ENCODE data around the gene USP27X.
A peak's percentile ranks its signal among the peaks of the same experiment; 100 is the strongest.

Gene USP27X

DNA sequence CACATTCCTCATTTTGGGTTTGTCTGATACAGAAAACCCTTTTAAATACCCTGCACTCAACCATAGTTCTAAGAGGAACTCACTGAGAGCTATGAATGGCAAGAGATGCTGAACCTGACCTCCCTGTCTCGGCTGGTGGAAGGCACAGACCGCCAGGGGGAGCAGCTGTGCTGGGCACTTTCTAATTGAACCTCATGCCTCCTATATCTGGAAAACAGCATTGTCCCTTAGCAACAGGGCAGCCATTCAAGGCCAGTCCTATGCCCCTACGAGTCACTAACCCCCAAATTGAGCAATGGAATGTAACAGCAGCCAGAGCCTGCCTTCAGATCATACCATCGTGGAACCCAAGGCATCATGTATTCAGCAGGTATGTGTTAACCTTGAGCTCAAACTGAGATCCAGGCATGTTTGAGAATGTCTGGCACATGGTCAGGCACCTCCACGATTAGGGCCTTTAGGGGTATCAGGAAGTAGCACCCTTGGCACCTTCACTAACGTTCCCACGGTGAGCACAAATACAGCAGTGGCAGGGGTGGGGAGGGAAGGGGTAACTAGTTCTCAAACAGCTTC lies 5.1 kb downstream of the USP27X start:
- peak; percentile 54 for DNase-seq (ENCODE audit: low spot score)

DNA sequence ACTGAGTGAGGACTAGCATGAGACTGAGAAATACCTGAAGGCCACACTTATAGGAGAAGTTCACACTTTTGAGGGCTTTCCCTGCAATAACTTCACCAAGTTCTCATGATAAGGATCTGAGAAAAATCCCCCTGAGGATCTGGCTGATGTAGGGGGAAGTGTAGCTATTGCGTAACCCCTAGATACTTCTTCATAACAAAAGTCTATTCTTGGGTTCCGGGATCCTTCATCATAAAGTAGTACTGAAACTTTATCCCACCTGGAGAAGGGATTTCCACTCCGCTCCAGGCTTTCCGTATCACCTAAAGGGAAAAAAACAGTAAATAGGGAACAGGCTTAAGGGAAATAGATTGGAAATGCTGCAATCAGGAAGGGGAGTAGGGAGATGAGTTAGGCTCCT lies 13.3 kb downstream of the USP27X start:
- DNase-seq (ENCODE audit: low spot score), result no peak

DNA sequence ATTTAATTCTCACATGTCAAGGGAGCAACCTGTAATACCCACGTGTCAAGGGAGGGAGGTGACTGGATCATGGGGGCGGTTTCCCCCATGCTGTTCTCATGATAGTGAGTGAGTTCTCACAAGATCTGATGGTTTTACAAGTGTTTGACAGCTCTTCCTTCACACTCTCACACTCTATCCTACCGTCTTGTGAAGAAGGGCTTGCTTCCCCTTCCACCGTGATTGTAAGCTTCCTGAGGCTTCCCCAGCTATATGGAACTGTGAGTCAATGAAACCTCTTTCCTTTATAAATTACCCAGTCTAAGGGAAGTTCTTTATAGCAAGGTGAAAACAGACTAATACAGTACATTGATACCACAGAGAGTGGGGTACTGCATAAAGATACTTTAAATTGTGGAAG lies 17.7 kb downstream of the USP27X start:
- no peak for DNase-seq (ENCODE audit: low spot score)

DNA sequence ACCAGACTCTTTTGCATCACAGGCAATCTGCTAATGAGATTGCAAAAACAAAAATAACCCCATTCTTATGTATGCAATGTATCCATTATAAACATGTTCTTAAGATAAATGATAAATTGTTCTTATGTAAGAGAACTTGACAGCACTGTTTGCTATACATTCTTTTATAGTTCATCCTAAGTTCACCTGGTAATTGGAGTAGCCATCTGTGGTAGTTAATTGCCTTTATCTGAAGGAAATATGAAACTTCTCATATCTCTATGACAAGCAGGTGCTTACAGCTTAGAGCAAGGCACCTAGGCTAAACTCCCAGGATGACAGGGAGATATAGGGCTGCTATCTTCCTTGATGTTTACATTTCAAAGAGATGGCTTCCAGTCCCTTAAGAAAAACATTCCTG lies 21.8 kb downstream of the USP27X start:
- DNase-seq (ENCODE audit: low spot score), result no peak

DNA sequence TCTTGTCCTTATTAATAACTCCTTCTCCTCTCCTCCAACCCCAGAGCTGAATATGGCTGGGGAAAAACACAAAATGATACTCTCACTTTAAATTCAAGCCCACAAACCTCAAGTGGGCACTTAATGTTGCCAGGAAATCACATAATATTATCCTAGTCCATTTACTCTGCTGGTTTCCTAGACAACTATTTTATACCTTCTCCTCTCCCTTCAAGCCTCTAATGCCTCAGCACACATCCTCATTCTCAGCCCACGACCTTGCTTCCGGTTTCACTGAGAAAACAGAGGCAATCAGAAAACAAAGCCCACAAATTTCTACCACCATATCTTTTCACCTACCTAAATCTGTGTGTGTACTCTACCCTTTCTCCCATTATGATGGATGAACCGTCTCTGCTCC lies 31.1 kb downstream of the USP27X start:
- DNase-seq (ENCODE audit: low spot score), result no peak

DNA sequence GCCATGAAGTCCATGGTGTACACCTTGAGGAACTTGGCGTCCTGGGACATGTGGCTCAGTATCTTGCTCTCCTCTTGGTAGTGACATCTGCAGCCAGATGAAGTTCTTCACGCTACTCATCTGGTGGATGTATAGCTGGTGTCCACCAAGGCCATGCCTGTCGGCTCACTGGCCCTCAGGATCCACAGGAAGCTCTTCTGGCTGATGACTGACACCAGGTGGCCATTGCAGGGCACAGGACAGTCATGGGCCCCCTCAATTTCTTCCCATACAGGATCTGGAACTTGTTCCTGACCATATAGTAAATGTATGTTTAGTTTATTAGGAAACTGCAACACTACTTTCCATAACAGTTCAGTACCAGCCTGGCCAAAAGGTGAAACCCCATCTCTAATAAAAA lies 32.8 kb downstream of the USP27X start:
- no peak for DNase-seq (ENCODE audit: low spot score)

DNA sequence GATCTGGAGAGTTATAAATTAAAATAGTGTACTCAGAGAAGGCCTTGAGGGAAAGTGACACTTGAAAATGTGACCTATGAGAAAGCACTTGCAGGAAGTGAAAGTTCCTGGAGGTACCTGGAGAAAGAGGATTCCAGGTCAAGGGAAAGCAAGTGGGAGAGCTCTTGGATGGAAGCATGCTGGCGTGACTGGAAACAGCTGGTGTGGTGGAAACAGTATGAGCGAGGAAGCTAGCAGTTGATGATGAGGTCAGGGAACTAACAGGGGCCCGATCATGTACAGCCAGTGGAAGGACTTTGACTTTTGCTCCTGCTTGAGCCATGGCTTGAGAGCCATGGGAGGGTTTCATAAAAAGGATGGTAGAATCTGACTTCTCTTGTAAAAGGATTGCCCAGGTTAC lies 33.6 kb downstream of the USP27X start:
- DNase-seq (ENCODE audit: low spot score), result no peak

DNA sequence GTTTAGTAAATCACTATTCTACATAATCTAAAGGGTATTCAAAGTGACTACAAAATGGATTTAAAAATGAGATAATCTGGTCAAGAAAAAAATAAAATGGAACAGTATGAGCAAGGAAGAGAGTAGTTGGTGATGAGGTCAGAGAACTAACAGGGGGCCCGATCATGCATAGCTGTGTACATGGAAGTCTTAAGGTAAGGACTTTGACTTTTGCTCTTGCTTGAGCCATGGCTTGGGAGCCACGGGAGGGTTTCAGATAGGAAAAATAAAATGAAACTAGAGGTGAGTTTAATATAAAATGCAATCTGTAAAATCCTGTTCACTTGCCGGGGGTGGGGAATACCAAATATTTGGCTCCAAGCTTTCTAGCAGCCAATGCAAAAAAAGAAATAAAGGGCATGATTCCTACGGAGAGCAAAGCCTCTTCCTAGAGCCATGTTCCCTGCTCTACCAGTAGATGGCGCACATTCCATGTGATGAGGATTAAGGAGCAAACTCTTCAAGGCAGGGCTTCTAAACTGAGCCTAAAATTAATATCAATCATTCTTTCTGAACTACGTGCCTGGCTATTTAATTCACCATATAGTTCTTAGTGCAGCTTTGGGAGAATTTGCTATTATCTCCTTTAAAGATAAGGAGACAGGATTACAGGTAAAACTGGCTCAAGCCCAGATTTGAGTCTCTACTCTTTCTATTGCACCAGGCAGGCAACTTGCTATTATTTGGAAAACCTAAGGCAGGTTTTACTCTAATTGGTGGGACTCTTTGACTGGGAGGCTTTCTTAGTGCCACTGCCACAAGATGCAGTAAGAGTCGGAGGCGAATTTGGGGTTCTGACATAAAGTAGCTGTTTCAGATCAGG lies 36.3 kb downstream of the USP27X start:
- peak; percentile 73 for DNase-seq (ENCODE audit: low spot score)

DNA sequence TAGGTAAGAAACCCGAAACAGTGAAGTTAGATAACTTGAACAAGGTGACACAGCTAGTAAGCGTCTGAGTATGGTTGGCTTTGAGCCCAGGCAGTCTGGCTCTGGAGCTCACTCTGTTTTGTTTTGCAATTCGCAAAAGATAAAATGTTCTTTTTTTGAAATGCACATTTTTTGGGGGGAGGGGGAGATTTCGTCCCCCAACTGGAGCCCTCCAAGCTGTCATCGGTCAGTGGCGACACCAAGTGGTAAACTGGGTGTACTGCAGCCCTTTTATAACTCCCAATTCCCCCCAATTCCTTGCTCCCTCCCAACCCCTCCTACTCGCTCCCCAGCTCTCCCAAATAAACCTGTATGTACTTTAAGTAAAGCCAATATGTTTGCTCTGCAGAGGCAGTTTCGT lies 40.3 kb downstream of the USP27X start:
- DNase-seq (ENCODE audit: low spot score), result no peak

DNA sequence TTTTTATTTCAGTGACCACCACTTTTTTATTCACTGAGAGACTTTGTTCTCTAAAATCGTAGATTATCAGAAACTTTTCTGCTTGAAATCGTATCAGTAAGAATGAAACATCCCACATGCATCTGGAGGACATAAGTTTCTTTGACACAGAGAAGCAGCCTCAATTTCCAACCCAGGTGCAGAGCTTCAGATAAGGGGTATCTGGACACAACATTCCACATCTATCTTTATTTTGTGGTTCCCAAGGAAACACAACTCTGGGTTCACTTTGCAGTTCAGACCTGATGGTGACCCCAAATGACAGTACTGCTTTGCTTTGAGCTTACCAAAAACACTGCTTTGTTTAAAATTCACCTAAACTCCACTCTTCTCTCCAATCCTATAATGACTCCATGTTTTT lies 41.8 kb downstream of the USP27X start:
- DNase-seq (ENCODE audit: low spot score), result no peak

DNA sequence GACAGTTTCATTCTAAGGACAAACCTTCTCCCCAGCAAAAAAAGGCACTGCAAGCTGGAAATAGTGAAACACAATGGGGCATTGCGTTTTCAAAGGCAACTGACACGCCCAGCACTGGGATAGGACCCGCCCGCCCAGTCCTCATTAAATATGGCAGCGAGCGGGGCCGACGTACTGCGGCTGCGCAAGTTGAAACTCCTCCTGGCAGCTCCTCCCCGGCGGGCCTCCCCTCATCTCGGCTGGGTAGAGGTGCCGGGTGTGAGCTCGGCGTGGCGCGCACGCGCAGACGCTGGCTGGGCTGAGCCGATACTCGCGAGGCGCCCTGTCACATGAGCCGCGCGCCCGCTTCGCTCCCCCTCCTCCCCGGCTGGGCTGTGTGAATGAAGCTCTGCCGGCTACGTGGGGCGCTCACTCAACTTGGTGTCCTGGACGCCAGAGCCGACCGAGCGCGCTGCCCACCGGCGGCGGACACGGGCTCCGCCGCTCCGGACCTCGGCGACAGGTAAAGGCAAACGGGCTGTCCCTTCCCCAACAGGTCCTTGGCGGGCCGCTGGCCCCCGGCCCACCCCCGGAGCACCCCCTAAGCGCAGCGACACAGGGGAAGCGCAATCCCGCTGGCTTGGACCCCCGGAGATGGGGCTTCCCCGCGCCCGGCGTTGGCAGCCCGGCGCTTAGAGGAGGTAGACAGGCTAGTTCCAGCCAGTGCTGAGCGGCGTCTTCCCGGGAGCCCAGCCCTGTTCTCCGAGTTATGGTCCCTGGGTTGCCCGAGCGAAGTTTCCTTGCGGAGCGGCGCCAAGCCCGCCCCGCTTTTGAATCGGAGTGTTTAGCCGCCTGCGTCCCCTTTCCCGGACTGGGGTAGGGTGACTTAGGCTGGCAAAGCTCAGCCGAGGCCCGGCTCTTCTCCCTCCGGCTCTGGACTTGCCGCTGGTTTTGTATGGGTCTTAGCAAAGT lies 43.3 kb downstream of the USP27X start, which contains the start of gene CLCN5:
TSS of gene CLCN5 (plus strand) at position 306 of the 951 bp plus-strand sequence. CDS start 2,703 bp downstream, outside the sequence.
- DNase-seq (ENCODE audit: low spot score), result peak; percentile 93

DNA sequence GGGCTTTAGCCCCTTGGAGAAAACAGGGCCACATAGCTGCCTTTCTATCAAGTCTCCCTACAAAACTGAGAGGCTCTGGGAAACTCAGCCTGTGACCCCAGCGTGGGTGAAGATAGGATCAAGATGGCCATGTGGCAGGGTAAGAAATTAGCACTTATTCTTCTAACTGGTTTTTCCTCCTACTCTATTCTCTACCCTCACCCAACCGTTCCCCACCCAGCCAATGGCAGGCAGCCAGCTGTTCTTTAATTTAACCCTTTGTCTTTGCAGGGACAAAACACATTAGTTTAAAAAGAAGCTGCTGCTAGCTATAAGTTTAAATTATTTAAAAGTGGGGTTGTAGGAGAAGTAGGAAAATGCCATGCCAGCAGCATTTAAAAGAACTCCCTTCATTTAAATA lies 45.9 kb downstream of the USP27X start:
- DNase-seq (ENCODE audit: low spot score), result no peak

DNA sequence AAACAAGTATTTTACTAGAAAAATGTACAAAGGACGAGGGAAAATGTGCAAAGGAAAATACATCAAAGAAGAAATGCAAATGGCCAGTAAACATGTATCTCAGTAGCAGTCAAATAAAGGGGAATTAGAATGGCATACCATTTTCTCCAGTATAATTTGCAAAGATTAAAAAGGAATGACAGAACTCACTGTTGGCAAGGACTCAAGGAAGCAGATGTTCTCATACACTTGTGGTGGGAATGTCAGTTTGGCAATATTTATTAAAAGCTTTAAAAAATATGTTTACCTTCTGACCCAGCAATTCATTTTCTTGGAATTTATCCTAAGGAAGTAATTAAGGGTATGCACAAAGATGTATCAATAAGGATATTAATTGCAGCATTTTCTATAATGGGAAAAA lies 50.8 kb downstream of the USP27X start:
- no peak for DNase-seq (ENCODE audit: low spot score)
